LNCaP clone FGC (cell line): ENCODE data around the gene TESK1.
A peak's percentile ranks its signal among the peaks of the same experiment; 100 is the strongest.
"Not testable (repeated sequence)": the region's sequence is repeated elsewhere in the genome, so short reads cannot be mapped to it uniquely, and the experiment has no call there.

Experiments
- DNase-seq: peaks from one replicate; pipeline ENCODE4 v3.0.0-alpha.2; 2011; ENCODE audit warnings: low read depth
- H3K4me3 ChIP-seq: 2 replicates; pipeline ENCODE4 v1.5.1; 2011; ENCODE audit warnings: mild to moderate bottlenecking, low read depth, low read length, control low read depth
- TF ChIP-seq, protein P1 (sequence below): IDR thresholded peaks from 2 replicates; pipeline ENCODE4 v1.5.1; 2012; ENCODE audit warnings: mild to moderate bottlenecking; ENCODE audit not compliant: control insufficient read depth, insufficient read depth; ENCODE audit errors: extremely low read depth

Gene TESK1

DNA sequence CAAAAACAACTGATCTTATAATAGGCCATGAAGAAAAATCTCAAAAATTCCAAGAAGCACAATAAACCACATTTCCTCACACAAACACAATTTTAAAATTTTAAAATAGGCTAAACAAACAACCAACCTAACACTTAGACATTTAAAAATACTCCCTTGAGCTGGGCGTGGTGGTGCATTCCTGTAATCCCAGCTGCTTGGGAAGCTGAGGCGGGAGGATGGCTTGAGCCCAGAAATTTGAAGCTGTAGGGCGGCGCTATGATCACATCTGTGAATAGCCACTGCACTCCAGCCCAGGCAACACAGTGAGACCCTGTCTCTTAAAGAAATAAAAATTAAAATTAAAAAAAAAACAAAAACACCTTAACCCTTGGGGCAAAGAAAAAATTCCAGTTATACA lies 36.9 kb upstream of the TESK1 start:
- no peak overlapping the region for H3K4me3 ChIP-seq
- TF ChIP-seq, protein P1, sequence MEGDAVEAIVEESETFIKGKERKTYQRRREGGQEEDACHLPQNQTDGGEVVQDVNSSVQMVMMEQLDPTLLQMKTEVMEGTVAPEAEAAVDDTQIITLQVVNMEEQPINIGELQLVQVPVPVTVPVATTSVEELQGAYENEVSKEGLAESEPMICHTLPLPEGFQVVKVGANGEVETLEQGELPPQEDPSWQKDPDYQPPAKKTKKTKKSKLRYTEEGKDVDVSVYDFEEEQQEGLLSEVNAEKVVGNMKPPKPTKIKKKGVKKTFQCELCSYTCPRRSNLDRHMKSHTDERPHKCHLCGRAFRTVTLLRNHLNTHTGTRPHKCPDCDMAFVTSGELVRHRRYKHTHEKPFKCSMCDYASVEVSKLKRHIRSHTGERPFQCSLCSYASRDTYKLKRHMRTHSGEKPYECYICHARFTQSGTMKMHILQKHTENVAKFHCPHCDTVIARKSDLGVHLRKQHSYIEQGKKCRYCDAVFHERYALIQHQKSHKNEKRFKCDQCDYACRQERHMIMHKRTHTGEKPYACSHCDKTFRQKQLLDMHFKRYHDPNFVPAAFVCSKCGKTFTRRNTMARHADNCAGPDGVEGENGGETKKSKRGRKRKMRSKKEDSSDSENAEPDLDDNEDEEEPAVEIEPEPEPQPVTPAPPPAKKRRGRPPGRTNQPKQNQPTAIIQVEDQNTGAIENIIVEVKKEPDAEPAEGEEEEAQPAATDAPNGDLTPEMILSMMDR: no peak
- DNase-seq: no peak

DNA sequence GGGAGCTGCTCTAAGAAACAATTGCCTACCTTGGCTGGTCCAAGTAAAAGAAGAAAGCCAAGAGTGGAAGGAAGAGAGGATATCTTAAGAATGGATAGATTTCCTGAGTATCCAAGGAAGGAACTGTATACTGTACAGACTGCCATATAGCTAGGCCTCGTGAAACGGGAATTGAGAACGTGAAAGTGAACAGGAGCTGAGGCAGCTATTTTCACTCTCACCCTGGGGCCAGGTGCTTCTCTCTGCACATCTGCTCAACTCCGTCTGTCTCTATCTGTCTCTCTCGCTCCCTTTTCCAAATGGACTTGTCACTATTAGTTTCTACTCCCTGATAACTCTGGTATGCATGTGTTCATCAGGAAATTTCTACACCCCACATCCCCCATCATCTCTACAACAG lies 35.9 kb upstream of the TESK1 start:
- no peak for DNase-seq
- TF ChIP-seq, protein P1: no peak
- H3K4me3 ChIP-seq: no peak overlapping the region

DNA sequence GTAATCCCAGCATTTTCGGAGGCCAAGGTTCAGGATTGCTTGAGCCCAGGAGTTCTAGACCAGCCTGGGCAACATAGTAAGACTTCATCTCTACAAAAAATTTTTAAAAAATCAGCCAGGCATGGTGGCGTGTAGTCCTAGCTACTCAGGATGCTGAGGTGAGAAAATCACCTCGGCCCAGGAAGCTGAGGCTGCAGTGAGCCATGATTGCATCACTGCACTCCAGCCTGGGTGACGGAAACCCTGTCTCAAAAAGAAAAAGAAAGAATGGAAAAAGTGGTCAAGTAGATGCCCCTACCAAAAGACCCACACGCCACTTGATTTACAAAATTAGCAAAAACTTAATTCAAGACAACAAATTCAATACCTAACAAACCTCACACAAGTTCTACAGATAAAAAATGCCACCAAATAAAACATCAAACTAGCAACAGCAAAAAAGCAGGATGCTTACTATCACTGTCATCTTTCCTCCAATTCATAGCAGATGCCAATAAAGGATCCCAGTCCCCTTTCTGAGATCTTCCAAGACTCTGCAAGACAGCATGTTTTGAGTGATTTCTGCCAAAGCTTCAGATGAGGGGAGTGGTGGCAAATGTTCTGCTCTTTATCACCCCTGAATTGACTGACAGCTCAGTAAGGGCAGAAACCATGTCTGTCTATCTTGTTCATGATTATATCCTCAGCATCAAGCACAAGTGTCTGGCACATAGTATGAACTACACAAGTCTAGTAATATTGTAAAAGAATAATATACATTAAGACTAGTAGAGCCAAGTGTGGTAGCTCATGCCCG lies 34.2 kb upstream of the TESK1 start:
- TF ChIP-seq, protein P1: no peak
- no peak for DNase-seq
- H3K4me3 ChIP-seq: no peak overlapping the region

DNA sequence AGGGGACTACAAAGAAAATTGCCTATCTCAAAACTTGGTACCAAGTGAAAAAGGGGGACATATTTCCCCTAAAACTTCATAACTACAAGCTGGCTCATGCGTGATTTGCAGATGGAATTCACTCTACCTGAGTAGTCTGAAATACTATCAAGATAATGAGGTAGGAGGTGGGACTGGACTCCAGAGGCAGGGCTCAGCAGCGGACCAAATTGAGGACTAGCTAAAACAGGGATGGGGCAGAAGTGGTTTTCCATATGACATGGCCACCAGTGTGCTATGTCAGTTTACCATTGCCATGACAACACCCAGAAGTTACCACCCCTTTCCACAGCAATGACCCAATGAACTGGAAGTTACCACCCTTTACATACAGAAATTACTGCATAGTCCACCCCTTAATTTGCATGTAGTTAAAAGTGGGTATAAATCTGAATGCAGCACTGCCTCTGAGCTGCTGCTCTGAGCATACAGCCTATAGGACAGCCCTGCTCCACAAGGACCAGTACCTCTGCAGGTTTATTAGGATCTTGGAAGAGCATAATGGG lies 30.4 kb upstream of the TESK1 start:
- no peak overlapping the region for H3K4me3 ChIP-seq
- no peak for DNase-seq
- TF ChIP-seq, protein P1: no peak

DNA sequence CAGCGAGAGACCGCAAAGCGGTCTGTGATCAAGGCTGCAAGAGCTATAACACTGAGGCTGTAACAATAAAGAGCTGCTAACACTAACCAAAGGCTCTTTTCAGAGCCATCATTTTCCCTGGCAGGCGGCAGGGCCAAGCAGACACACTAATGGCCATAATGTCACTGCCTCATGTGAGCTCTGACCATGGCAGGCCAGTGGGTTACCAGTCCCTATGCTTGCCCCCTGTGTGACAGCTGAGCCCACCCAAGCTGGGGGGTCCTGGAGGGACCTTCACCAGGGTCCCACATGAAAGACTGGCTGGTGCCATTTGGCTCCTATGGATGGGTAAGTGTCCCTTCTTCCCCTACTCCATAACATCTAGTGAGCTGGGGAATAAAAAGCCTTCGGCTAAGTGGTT lies 29.6 kb upstream of the TESK1 start:
- TF ChIP-seq, protein P1: no peak
- no peak for DNase-seq
- H3K4me3 ChIP-seq: no peak overlapping the region

DNA sequence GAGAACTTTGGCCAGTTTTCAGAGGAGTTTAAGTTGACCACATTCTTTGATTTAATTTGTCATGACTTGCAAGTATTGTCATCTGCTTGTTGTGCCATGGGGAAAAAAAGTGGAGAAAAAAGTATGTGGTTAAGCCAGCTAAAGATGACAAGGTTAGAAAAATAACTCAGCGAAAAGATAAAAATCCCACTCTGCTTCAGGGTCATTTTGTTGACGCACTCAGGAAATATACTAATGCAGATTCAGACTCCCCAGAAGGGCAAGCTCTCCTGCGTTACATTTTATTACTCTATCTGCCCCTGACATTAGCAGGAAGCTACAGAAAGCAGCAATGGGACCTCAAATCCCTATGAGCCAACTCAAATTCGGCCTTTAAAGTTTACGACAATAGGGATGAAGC lies 27.6 kb upstream of the TESK1 start:
- H3K4me3 ChIP-seq: no peak overlapping the region
- TF ChIP-seq, protein P1: no peak
- DNase-seq: no peak

DNA sequence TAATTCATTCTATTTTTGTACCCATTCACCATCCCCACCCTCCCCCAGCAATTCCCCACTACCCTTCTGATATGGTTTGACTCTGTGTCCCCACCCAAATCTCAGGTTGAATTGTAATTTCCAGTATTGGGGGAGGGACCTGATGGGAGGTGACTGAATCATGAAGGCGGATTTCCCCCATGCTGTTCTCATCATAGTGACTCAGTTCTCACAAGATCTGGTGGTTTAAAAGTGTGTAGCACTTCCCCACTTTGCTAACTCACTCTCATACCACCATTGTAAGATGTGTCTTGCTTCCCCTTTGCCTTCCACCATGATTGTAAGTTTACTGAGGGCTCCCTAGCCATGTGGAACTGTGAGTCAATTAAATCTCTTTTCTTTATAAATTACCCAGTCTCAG lies 25.9 kb upstream of the TESK1 start:
- TF ChIP-seq, protein P1: no peak
- no peak for DNase-seq
- no peak overlapping the region for H3K4me3 ChIP-seq

DNA sequence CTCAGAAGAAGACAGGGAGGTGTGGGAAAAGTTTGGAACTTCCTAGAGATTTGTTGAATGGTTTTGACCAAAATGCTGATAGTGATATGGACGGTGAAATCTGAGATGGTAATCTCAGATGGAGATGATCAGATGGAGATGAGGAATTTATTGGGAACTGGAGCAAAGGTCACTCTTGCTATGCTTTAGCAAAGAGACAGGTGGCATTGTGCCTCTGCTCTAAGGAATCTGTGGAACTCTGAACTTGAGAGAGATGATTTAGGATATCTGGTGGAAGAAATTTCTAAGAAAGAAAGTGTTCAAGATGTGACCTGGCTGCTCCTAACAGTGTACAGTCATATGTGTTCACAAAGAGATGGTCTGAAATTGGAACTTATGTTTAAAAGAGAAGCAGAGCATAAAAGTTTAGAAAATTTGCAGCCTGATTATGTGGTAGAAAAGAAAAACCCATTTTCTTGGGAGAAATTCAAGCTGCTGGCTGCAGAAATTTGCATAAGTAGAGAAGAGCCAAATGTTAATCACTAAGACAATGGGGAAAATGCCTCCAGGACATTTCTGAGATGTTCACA lies 25.3 kb upstream of the TESK1 start:
- DNase-seq: not testable (repeated sequence)

DNA sequence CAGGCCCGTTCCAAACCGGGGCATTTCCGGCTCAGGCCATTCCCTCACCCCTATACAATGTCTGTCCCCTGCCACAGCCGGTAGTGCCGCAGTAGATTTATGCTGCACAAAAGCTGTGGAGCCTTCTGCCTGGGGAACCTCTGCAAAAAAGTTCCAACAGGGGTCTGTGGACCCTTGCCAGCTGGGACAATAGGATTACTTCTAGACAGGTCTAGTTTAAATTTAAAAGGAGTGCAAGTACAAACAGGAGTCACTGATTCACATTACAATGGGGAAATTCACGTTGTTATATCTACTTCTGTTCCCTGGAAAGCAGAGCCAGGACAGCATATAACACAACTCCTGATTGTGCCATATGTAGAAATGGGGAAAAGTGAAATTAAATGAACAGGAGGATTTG lies 21.5 kb upstream of the TESK1 start:
- DNase-seq, H3K4me3 ChIP-seq: not testable (repeated sequence)

More for the DNA sequence above, 25.3 kb upstream of the TESK1 start:
- not testable (repeated sequence) for H3K4me3 ChIP-seq

DNA sequence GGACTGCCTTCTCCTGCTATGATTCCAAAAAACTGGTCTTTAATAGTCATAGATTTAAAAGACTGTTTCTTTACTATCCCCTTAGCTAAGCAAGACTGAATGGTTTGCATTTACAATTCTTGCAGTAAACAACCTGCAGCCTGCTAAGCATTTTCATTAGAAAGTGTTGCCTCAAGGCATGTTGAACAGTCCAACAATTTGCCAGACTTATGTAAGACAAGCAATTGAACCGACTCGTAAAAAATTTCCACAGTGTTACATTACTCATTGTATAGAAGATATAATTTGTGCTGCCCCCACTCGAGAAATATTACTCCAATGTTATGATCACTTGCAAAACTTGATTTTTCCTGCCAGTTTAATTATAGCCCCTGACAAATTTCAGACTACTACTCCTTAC lies 20.4 kb upstream of the TESK1 start:
- peak; percentile 35 for DNase-seq
- H3K4me3 ChIP-seq: not testable (repeated sequence)
